Measurements from ENCODE around the gene VPREB3.

Gene VPREB3

DNA sequence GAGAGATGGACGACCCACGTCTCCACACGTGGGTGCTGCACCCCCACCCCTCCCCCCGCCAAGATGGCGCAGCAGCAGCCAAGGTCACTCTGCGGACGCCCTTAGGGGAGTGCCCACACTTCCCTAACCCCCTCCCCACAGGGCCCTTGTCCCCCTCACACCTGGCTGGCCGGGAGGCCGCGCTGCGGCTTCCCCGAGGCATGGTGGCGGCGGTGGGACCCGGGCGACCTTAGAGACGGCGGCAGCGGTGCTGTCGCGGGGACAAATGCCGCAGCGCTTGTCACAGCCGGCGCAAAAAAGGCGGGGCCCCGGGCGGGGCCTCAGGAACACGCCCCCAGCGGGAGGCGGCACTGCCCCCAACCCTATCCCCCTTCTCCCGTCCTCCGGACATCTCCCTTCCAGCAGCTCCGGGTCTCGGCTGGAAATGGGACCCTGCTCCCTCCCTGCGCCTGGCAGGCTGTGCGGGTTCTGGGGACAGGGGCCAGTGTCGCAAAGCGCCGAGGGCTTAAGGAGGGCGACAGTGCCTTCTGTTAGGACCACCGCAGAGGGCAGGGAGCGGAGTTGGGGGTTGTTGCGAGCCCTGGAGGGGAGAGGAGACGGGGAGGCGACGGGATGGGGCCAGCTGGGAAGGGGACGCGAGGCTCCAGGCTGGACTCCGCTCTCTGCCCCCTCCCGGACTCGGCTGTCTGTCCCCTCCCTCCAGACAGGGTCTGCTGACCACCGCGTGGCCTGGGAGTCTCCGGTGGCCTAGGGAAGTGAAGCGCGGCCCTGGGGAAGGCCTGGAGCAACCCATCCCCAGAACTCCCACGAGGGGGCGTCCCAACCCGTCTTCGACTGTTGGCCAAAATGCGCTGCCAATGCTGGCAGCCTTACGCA lies 13.7 kb upstream of the VPREB3 start, which contains the start of gene CHCHD10:
Gene CHCHD10, minus strand, starts transcription at position 300 of the 876 bp plus-strand sequence. Its CDS starts 98 bp downstream, at position 202.
- DNase-seq, result peak; percentile 36 to 91 (median 79)

DNA sequence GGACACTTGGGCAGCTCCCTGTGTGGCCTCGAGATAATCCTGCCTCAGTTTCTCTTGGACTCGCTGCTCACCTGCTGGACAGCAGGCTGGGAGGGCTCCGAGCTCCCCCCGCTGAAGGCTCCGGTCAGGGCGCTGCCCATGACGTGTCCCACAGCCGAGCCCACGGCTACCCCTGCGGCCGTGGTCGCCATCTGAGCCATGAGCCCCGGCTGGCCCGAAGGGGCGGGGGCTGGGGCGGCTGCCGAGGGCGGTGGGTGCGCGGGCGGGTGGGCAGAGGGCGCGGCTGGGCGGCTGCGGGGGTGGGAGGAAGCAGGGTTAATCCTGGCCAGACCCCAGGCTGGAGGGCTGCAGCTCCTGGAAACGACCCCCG lies 13.1 kb upstream of the VPREB3 start:
- peak in 2 of 56 donors; percentile 40 to 77 for DNase-seq

GRCh38 chr22:23764899-23765881 lies 11.0 kb upstream of the VPREB3 start:
- DNase-seq, result no peak

GRCh38 chr22:23763954-23764353 lies 9.7 kb upstream of the VPREB3 start:
- no peak for DNase-seq

- peak in 2 of 56 donors; percentile 12 to 38 for DNase-seq
Measured at GRCh38 chr22:23763579-23763945, 9.3 kb upstream of the VPREB3 start.

DNA sequence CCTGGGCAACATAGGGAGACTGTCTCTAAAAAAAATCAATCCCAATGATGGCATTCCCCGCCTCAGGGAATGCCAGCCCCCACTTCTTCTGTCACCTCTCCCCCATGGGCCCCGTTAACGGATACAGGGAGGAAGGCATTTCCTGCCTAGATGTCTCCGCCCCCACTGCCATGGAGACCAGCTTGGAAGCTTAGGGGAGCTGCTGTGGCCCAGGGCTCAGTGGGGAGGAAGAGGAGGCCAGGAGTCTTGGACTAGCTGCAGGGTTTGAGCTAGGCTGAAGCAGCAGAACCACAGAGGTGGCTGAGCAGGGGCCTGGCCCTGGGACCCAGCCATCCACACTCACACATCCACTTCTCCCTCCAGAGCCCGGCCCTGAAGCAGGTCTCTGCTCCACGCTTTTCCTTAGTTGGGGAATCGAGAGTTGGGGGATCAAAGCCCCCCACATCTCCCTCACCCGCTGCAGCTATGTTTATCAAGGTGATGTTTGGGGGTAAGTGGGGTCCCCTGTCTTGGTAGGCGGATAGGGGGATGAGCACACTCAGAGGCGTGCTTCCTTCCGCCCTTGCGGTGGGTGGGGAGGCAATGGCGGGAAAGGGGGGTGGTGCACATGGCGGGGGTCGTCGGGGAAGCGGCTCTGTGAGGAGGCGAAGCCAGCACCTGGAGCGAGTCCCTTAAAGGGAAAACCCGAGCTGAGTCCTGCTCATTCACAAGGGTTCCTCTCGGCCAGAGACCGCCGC lies 8.8 kb upstream of the VPREB3 start, which contains the start of gene C22orf15:
Gene C22orf15, plus strand, starts transcription at position 149 of the 737 bp plus-strand sequence. Its CDS starts 317 bp downstream, at position 466.
- peak in 6 of 56 donors; percentile 10 to 39 (median 23) for DNase-seq

DNA sequence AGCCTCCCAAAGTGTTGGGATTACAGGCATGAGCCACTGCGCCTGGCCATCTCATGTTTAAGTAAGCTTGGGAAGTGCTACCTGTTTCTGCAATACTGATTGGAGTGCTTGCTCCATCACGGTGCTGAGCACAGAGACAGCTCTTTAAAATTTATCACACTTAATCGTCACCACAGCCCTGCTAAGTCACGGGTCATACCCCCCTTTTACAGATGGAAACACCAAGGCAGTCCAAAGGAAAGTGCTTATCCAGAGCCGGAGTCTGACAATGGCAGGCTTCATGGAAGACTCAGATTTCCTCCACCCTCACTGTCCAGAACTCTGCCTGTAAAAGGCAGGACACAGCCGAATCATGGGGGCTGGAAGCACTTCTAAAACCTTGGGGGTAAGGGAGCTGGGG lies 5.8 kb upstream of the VPREB3 start:
- no peak for DNase-seq

- DNase-seq, result no peak
Measured at GRCh38 chr22:23759566-23759965, 5.3 kb upstream of the VPREB3 start.

DNA sequence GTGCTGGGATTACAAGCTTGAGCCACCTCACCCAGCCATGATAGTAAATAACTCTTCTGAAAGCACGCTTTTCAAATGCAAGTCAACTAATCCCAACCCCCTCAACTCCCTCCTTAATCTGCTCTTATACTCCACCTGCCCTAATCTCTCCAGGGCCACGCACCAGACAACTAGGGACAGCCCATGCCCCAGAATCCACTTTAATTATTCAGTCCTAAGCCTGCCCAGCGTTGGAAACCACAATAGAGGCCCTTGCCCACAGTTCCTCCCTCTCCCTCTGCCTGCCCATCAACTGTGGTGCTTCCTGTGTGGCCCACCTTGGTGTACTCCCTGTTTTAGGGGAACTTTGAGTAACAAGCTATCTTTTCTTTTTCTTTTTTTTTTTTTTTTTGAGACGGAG lies 2.7 kb upstream of the VPREB3 start:
- DNase-seq, result no peak

GRCh38 chr22:23755711-23756110 lies 1.5 kb upstream of the VPREB3 start:
- no peak for DNase-seq

DNA sequence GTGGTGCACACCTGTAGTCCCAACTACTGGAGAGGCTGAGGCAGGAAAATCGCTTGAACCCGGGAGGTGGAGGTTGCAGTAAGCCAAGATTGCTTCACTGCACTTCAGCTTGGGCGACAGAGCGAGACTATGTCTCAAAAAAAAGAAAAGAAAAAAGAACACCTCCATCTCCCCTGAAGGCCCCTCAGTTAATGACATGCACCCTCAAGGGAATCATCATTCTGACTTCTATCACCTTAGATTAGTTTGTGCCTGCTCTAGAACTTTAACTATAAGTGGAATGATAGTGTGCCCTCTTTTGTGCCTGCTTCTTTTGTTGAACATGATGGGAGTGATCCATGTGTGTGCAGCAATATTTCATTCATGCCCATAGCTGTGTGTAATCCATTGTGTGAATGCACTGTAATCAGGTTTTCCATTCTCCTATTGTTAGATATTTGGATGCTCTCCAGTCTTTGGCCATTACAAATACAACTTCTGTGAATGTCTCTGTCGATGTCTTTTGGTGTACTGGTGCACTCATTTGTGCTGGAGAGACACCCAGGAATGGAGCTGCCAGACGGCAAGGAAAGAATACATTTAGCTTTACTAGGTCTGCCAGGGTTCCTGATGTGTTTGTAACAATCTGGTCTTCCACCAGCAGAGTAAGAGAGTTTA lies 883 bp upstream of the VPREB3 start:
- DNase-seq, result peak in 2 of 56 donors; percentile 11 to 17

- no peak for DNase-seq
Measured at GRCh38 chr22:23753385-23753784, 840 bp downstream of the VPREB3 start.

- DNase-seq, result no peak
Measured at GRCh38 chr22:23752750-23753149, 1.5 kb downstream of the VPREB3 start.

- DNase-seq, result no peak
Measured at GRCh38 chr22:23752090-23752691, 2.0 kb downstream of the VPREB3 start.

DNA sequence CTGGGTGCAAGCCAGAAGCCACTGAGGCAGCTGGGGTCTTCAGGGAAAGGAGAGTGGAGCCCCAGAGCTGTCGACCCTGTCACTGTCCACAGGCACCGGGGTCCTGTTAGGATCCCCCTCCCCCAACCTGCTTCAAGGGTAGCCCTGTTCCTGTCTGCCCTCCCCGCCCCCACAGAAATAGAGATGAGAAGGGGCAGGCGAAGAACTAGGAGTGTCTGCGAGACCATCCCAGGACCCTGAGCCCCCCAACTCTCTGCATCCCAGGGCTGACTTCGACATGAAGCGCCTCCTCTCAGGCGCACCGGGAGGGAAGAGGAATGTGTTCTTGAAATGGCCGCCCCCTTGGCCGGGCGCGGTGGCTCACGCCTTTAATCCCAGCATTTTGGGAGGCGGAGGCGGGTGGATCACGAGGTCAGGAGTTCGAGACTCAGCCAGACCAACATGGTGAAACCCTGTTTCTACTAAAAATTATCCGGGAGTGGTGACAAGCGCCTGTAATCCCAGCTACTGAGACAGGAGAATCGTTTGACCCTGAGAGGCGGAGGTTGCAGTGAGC lies 2.7 kb downstream of the VPREB3 start:
- peak in 2 of 56 donors; percentile 50 to 62 for DNase-seq

GRCh38 chr22:23750714-23751440 lies 3.3 kb downstream of the VPREB3 start, which contains the start of gene ZNF70:
Gene ZNF70, minus strand, starts transcription at chr22:23751112. Its CDS starts 5,972 bp downstream, at chr22:23745140.
- DNase-seq, result peak in 52 of 56 donors; percentile 15 to 86 (median 60)

GRCh38 chr22:23750367-23750713 lies 3.9 kb downstream of the VPREB3 start:
- DNase-seq, result no peak

DNA sequence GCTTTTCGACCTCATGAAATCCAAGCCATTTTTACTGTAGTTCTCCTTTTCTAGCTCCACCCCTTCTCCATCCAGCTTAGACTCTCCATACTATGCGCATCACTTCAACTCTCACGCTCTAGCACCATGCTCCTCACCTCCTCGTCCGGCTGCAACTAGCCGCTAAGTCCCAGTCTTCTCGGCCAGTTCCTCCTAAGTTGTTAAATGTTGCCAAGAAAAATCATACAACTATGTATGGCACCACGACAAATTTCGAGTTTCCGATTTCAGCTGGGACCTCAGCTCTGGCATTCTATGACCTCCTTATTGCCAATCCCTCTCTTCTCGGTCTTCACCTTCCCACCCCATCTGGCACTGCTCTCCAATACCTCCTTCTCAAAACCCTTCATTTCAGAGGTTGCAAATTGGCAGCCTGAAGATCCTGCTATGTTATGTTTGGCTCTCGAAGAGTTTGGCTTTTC lies 4.4 kb downstream of the VPREB3 start:
- no peak for DNase-seq

DNA sequence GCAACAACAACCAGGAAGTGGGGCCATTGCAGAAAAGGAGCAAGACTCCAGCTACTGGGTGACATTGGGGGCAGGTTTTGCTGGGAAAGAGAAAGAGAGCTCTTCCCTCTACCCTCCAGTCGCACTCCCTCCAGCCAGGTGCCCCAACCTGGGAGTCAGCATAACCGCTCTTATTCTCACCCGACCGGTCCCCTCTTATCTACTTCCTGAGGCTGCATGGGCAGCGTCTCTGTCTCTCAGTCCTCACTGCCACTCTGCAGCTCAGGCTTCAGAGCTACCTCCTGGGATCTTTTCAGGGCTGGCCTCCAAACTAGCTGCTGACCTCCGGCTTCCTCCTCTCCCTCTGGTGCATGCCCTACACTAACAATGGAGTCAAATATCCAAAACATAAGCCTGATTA lies 8.4 kb downstream of the VPREB3 start:
- no peak for DNase-seq
